ENCODE data around the gene ANKRD27.
A peak's percentile ranks its signal among the peaks of the same experiment; 100 is the strongest.
"Not testable (repeated sequence)": the region's sequence is repeated elsewhere in the genome, so short reads cannot be mapped to it uniquely, and the experiment has no call there.

ANKRD27 gene

GRCh38 chr19:32674931-32675719, at the start of gene ANKRD27:
ANKRD27 (minus strand) TSS chr19:32675180; CDS start chr19:32659015, 16,165 bp downstream.
- DNase-seq, result peak; percentile 99

GRCh38 chr19:32720936-32721250, 45.9 kb upstream of the ANKRD27 start:
- no peak for DNase-seq

- DNase-seq, result no peak
Observed at GRCh38 chr19:32720216-32720935, 45.4 kb upstream of the ANKRD27 start.

- peak; percentile 4 for DNase-seq
Observed at GRCh38 chr19:32719611-32720059, 44.7 kb upstream of the ANKRD27 start, which contains the start of gene TDRD12. TDRD12 (plus strand) TSS chr19:32719767; CDS start chr19:32720073, 306 bp downstream.

- DNase-seq, result no peak
Observed at GRCh38 chr19:32718286-32718685, 43.3 kb upstream of the ANKRD27 start.

- no peak for DNase-seq
Observed at GRCh38 chr19:32717496-32717895, 42.5 kb upstream of the ANKRD27 start.

GRCh38 chr19:32716203-32716602, 41.2 kb upstream of the ANKRD27 start:
- not testable (repeated sequence) for DNase-seq

GRCh38 chr19:32711747-32712146, 36.8 kb upstream of the ANKRD27 start:
- DNase-seq, result no peak

- no peak for DNase-seq
Observed at GRCh38 chr19:32709032-32709431, 34.1 kb upstream of the ANKRD27 start.

GRCh38 chr19:32708457-32708856, 33.5 kb upstream of the ANKRD27 start:
- DNase-seq, result no peak

- not testable (repeated sequence) for DNase-seq
Observed at GRCh38 chr19:32704006-32704405, 29.0 kb upstream of the ANKRD27 start.

- DNase-seq, result peak; percentile 93
Observed at GRCh38 chr19:32702010-32702409, 27.0 kb upstream of the ANKRD27 start.

GRCh38 chr19:32700129-32700528, 25.1 kb upstream of the ANKRD27 start:
- DNase-seq, result not testable (repeated sequence)

- not testable (repeated sequence) for DNase-seq
Observed at GRCh38 chr19:32696771-32697170, 21.8 kb upstream of the ANKRD27 start.

- not testable (repeated sequence) for DNase-seq
Observed at GRCh38 chr19:32695506-32695905, 20.5 kb upstream of the ANKRD27 start.

GRCh38 chr19:32694851-32695250, 19.9 kb upstream of the ANKRD27 start:
- DNase-seq, result not testable (repeated sequence)

- not testable (repeated sequence) for DNase-seq
Observed at GRCh38 chr19:32694316-32694715, 19.3 kb upstream of the ANKRD27 start.

GRCh38 chr19:32693151-32694108, 18.4 kb upstream of the ANKRD27 start:
- DNase-seq, result not testable (repeated sequence)

- no peak for DNase-seq
Observed at GRCh38 chr19:32692727-32693061, 17.7 kb upstream of the ANKRD27 start.

GRCh38 chr19:32691952-32692726, 17.2 kb upstream of the ANKRD27 start:
- DNase-seq, result peak; percentile 80

GRCh38 chr19:32691291-32691951, 16.4 kb upstream of the ANKRD27 start, which contains the start of gene NUDT19:
NUDT19 (plus strand) TSS chr19:32691821; CDS start chr19:32691961, 140 bp downstream.
- DNase-seq, result peak; percentile 80

Data from NCI-H69 (cell line).